ENCODE results near the gene GFOD1. TPM values are rescaled to one million over a fixed set of nuclear protein-coding genes. Genes with fewer than 3 reads are reported as not detected.

Gene GFOD1
- total RNA-seq, 1 experiment from 2014 or later = 0.68 TPM

GRCh38 chr6:13412211-13412610 is 75.2 kb downstream of the GFOD1 start:
- ChIA-PET POLR2A (ENCODE audit: unreplicated experiment) (no interaction called here), CTCF (no interaction called here)
- Histone ChIP-seq H3K36me3 (ENCODE audit: low read depth) (no peaks in the 10 kb centered on the region), H3F3A (ENCODE audit: insufficient read depth, low read depth) (peaks cover 14% of the 10 kb centered on the region), H3K9me3 (ENCODE audit: insufficient read depth, low read depth) (no peaks in the 10 kb centered on the region; the same call in 1 of the 2 replicates), H3K27ac (no peak overlapping the region), H3K4me1 (replicated peaks; ENCODE audit: insufficient read depth) (peaks cover 14% of the 10 kb centered on the region), H3K27me3 (ENCODE audit: insufficient read depth, low read depth) (no peaks in the 10 kb centered on the region), H4K20me1 (ENCODE audit: insufficient read depth) (no peaks in the 10 kb centered on the region), H3K4me3 (no peak overlapping the region), H3K79me2 (ENCODE audit: low read depth) (no peaks in the 10 kb centered on the region), H3K9me2 (ENCODE audit: insufficient read depth) (no peaks in the 10 kb centered on the region), H2AFZ (no peak overlapping the region), H3K4me2 (no peak overlapping the region)
- intact Hi-C loops (cut with micrococcal nuclease; ENCODE audit: unreplicated experiment) = no loop called here
- no peak for DNase-seq
- BruUV-seq (replicated peaks) = no TSS peak
- TF ChIP-seq, protein P1, sequence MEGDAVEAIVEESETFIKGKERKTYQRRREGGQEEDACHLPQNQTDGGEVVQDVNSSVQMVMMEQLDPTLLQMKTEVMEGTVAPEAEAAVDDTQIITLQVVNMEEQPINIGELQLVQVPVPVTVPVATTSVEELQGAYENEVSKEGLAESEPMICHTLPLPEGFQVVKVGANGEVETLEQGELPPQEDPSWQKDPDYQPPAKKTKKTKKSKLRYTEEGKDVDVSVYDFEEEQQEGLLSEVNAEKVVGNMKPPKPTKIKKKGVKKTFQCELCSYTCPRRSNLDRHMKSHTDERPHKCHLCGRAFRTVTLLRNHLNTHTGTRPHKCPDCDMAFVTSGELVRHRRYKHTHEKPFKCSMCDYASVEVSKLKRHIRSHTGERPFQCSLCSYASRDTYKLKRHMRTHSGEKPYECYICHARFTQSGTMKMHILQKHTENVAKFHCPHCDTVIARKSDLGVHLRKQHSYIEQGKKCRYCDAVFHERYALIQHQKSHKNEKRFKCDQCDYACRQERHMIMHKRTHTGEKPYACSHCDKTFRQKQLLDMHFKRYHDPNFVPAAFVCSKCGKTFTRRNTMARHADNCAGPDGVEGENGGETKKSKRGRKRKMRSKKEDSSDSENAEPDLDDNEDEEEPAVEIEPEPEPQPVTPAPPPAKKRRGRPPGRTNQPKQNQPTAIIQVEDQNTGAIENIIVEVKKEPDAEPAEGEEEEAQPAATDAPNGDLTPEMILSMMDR (conservative IDR thresholded peaks at IDR 0.05) = no peak
- no peak for TF ChIP-seq EZH2 (IDR thresholded peaks at IDR 0.05; ENCODE audit: low read depth)

DNA sequence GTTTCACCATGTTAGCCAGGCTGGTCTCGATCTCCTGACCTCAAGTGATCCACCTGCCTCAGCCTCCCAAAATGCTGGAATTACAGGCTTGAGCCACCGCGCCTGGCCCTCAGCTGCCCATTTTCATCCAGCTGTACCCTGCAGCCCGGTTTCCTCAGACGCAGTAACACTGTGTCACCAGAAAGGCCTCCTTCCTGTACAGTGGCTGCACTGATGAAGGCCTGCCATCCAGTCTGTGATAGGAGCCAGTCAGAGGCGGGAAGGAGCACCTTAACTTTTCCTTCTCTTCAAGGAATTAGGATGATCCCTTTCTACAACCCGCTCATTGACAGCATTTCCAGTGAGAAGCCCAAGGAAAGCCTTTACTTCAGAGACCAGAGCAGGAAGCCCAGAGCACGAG is 75.9 kb downstream of the GFOD1 start:
- Histone ChIP-seq H3K36me3 (ENCODE audit: low read depth) (no peaks in the 10 kb centered on the region), H3K4me1 (replicated peaks; ENCODE audit: insufficient read depth) (peaks cover 21% of the 10 kb centered on the region), H3K4me2 (no peak overlapping the region), H3K4me3 (no peak overlapping the region), H3K79me2 (ENCODE audit: low read depth) (no peaks in the 10 kb centered on the region), H4K20me1 (ENCODE audit: insufficient read depth) (no peaks in the 10 kb centered on the region), H3F3A (ENCODE audit: insufficient read depth, low read depth) (peaks cover 21% of the 10 kb centered on the region), H3K27me3 (ENCODE audit: insufficient read depth, low read depth) (no peaks in the 10 kb centered on the region), H2AFZ (no peak overlapping the region), H3K9me2 (ENCODE audit: insufficient read depth) (no peaks in the 10 kb centered on the region), H3K9me3 (ENCODE audit: insufficient read depth, low read depth) (no peaks in the 10 kb centered on the region; the same call in 1 of the 2 replicates), H3K27ac (no peak overlapping the region)
- TF ChIP-seq, protein P1 (conservative IDR thresholded peaks at IDR 0.05) = no peak
- no peak for TF ChIP-seq EZH2 (IDR thresholded peaks at IDR 0.05; ENCODE audit: low read depth)
- DNase-seq = no peak
- POLR2A ChIA-PET (ENCODE audit: unreplicated experiment) = no interaction called here
- BruUV-seq (replicated peaks) = no TSS peak
- CTCF ChIA-PET = interaction anchor here (0.6 kb wide), 1 partner anchor 19 kb away, joined by 5 read pairs; no protein-coding TSS in a partner anchor
- intact Hi-C loops (cut with micrococcal nuclease; ENCODE audit: unreplicated experiment) = no loop called here

DNA sequence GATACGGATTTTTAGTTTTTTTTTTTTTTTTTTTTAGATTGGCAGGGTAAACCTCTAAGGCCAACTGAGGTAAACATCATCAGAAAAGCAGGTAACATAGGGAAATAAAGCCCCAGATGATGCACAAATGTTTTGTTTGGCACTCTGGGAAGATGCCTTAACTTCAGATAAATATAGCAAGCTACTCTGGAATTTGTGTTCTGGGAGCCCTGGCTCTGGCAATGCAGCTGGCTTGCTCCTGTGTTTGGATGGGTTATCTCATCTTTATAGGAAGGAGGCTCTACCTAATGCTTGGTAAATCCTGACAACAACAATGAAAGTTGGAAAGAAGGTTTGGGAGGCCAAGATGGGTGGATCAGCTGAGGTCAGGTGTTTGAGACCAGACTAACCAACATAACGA is 77.4 kb downstream of the GFOD1 start:
- no peak overlapping the region for H3K27ac ChIP-seq
- H3K9me3 ChIP-seq (ENCODE audit: insufficient read depth, low read depth) = no peaks in the 10 kb centered on the region
- no TSS peak for BruUV-seq (replicated peaks)
- TF ChIP-seq, protein P1 (conservative IDR thresholded peaks at IDR 0.05) = no peak
- TF ChIP-seq EZH2 (IDR thresholded peaks at IDR 0.05; ENCODE audit: low read depth) = no peak
- H3K9me2 ChIP-seq (ENCODE audit: insufficient read depth) = no peaks in the 10 kb centered on the region
- H4K20me1 ChIP-seq (ENCODE audit: insufficient read depth) = no peaks in the 10 kb centered on the region
- DNase-seq = no peak
- peaks cover 29% of the 10 kb centered on the region for H3K4me1 ChIP-seq (replicated peaks; ENCODE audit: insufficient read depth)
- H3K36me3 ChIP-seq (ENCODE audit: low read depth) = no peaks in the 10 kb centered on the region
- ChIA-PET CTCF (no interaction called here), POLR2A (ENCODE audit: unreplicated experiment) (no interaction called here)
- H2AFZ ChIP-seq = no peak overlapping the region
- H3K4me3 ChIP-seq = no peak overlapping the region
- no peak overlapping the region for H3K4me2 ChIP-seq
- intact Hi-C loops (cut with micrococcal nuclease; ENCODE audit: unreplicated experiment) = no loop called here
- no peaks in the 10 kb centered on the region for H3K79me2 ChIP-seq (ENCODE audit: low read depth)
- H3F3A ChIP-seq (ENCODE audit: insufficient read depth, low read depth) = peaks cover 25% of the 10 kb centered on the region
- H3K27me3 ChIP-seq (ENCODE audit: insufficient read depth, low read depth) = no peaks in the 10 kb centered on the region
